HAP-1 (cell line): Measurements from ENCODE around the gene RAB6B.

Experiments used
- DNase-seq, 2 experiments: peaks; one replicate each; pipeline ENCODE4 v3.0.0-alpha.2; 2016 to 2020; ENCODE audit warnings: low spot score in 2 of 2
- H3K27me3 ChIP-seq: fragments of 250-450 bp; sonication (Bioruptor Pico); 2 replicates; pipeline ENCODE4 v1.5.1; 2020; ENCODE audit warnings: low read depth, mild to moderate bottlenecking, moderate library complexity
- H3K36me3 ChIP-seq: fragments of 250-450 bp; sonication (Bioruptor Pico); replicated peaks from 2 replicates; pipeline ENCODE4 v1.5.1; 2020; ENCODE audit warnings: mild to moderate bottlenecking
- H3K4me1 ChIP-seq: fragments of 250-450 bp; sonication (Bioruptor Pico); 2 replicates; pipeline ENCODE4 v1.5.1; 2020; ENCODE audit warnings: mild to moderate bottlenecking
- H3K4me3 ChIP-seq: fragments of 250-450 bp; sonication (Bioruptor Pico); 2 replicates; pipeline ENCODE4 v1.5.1; 2020; ENCODE audit warnings: mild to moderate bottlenecking, moderate library complexity
- H3K9me3 ChIP-seq: fragments of 250-450 bp; sonication (Bioruptor Pico); 2 replicates; pipeline ENCODE4 v1.5.1; 2020; ENCODE audit warnings: mild to moderate bottlenecking, moderate library complexity
- in situ Hi-C: fragments of 300-500 bp; cut with MboI; formaldehyde crosslinking; loops from 3 replicates; pipeline ENCODE4 v1.14.3; 2020; ENCODE audit warnings: low sequenced_read_pairs, inconsistent platforms, mixed read lengths

Gene RAB6B

GRCh38 chr3:133841196-133841595 lies 54.5 kb downstream of the RAB6B start:
- H3K4me1 ChIP-seq: no peaks in the 10 kb centered on the region
- H3K36me3 ChIP-seq: no peaks in the 10 kb centered on the region
- H3K9me3 ChIP-seq: no peaks in the 10 kb centered on the region
- no peaks in the 10 kb centered on the region for H3K27me3 ChIP-seq
- in situ Hi-C loops: no loop called here
- H3K4me3 ChIP-seq: no peak overlapping the region
- DNase-seq: no peak

GRCh38 chr3:133840767-133841166 lies 54.9 kb downstream of the RAB6B start:
- in situ Hi-C loops: no loop called here

GRCh38 chr3:133840055-133840737 lies 55.5 kb downstream of the RAB6B start:
- DNase-seq: no peak
- no peaks in the 10 kb centered on the region for H3K27me3 ChIP-seq
- H3K9me3 ChIP-seq: no peaks in the 10 kb centered on the region
- H3K4me3 ChIP-seq: no peak overlapping the region
- no peaks in the 10 kb centered on the region for H3K4me1 ChIP-seq
- no peaks in the 10 kb centered on the region for H3K36me3 ChIP-seq
- in situ Hi-C loops: no loop called here

More at GRCh38 chr3:133840767-133841166, 54.9 kb downstream of the RAB6B start:
- no peaks in the 10 kb centered on the region for H3K36me3 ChIP-seq
- no peaks in the 10 kb centered on the region for H3K27me3 ChIP-seq
- H3K9me3 ChIP-seq: no peaks in the 10 kb centered on the region
- DNase-seq: no peak
- no peak overlapping the region for H3K4me3 ChIP-seq
- H3K4me1 ChIP-seq: no peaks in the 10 kb centered on the region

- in situ Hi-C loops: no loop called here
- H3K4me1 ChIP-seq: no peaks in the 10 kb centered on the region
- no peaks in the 10 kb centered on the region for H3K27me3 ChIP-seq
- DNase-seq: no peak
- H3K4me3 ChIP-seq: no peak overlapping the region
- H3K9me3 ChIP-seq: no peaks in the 10 kb centered on the region
- H3K36me3 ChIP-seq: no peaks in the 10 kb centered on the region
These were observed 56.5 kb downstream of the RAB6B start for GRCh38 chr3:133838916-133839800.

- Histone ChIP-seq H3K36me3 (no peaks in the 10 kb centered on the region), H3K9me3 (no peaks in the 10 kb centered on the region), H3K27me3 (no peaks in the 10 kb centered on the region), H3K4me1 (no peaks in the 10 kb centered on the region), H3K4me3 (no peak overlapping the region)
- DNase-seq: no peak
- in situ Hi-C loops: no loop called here
These were observed 57.3 kb downstream of the RAB6B start for GRCh38 chr3:133838296-133838789.

GRCh38 chr3:133837487-133838295 lies 58.0 kb downstream of the RAB6B start:
- Histone ChIP-seq H3K36me3 (no peaks in the 10 kb centered on the region), H3K27me3 (no peaks in the 10 kb centered on the region), H3K9me3 (no peaks in the 10 kb centered on the region), H3K4me3 (no peak overlapping the region), H3K4me1 (no peaks in the 10 kb centered on the region)
- in situ Hi-C loops: no loop called here
- DNase-seq: no peak

GRCh38 chr3:133836497-133837158 lies 59.1 kb downstream of the RAB6B start:
- Histone ChIP-seq H3K4me1 (no peaks in the 10 kb centered on the region), H3K4me3 (no peak overlapping the region), H3K9me3 (no peaks in the 10 kb centered on the region), H3K36me3 (no peaks in the 10 kb centered on the region), H3K27me3 (no peaks in the 10 kb centered on the region)
- DNase-seq: no peak
- in situ Hi-C loops: no loop called here

- H3K4me1 ChIP-seq: no peaks in the 10 kb centered on the region
- H3K27me3 ChIP-seq: no peaks in the 10 kb centered on the region
- H3K36me3 ChIP-seq: no peaks in the 10 kb centered on the region
- H3K9me3 ChIP-seq: no peaks in the 10 kb centered on the region
- H3K4me3 ChIP-seq: no peak overlapping the region
- DNase-seq: no peak
- in situ Hi-C loops: no loop called here
These were observed 59.7 kb downstream of the RAB6B start for GRCh38 chr3:133835961-133836360.

- Histone ChIP-seq H3K27me3 (no peaks in the 10 kb centered on the region), H3K36me3 (no peaks in the 10 kb centered on the region), H3K9me3 (no peaks in the 10 kb centered on the region), H3K4me1 (no peaks in the 10 kb centered on the region), H3K4me3 (no peak overlapping the region)
- in situ Hi-C loops: no loop called here
- DNase-seq: no peak
These were observed 60.3 kb downstream of the RAB6B start for GRCh38 chr3:133835418-133835743.

GRCh38 chr3:133834621-133835417 lies 60.9 kb downstream of the RAB6B start:
- no peaks in the 10 kb centered on the region for H3K36me3 ChIP-seq
- no peaks in the 10 kb centered on the region for H3K4me1 ChIP-seq
- H3K27me3 ChIP-seq: no peaks in the 10 kb centered on the region
- in situ Hi-C loops: no loop called here
- DNase-seq: no peak
- no peak overlapping the region for H3K4me3 ChIP-seq
- no peaks in the 10 kb centered on the region for H3K9me3 ChIP-seq

GRCh38 chr3:133833880-133834620 lies 61.6 kb downstream of the RAB6B start:
- Histone ChIP-seq H3K4me3 (no peak overlapping the region), H3K27me3 (no peaks in the 10 kb centered on the region), H3K9me3 (no peaks in the 10 kb centered on the region), H3K4me1 (no peaks in the 10 kb centered on the region), H3K36me3 (no peaks in the 10 kb centered on the region)
- in situ Hi-C loops: no loop called here
- DNase-seq: no peak

- in situ Hi-C loops: no loop called here
- H3K4me3 ChIP-seq: no peak overlapping the region
- no peak for DNase-seq
- H3K27me3 ChIP-seq: no peaks in the 10 kb centered on the region
- H3K9me3 ChIP-seq: no peaks in the 10 kb centered on the region
- H3K36me3 ChIP-seq: no peaks in the 10 kb centered on the region
- H3K4me1 ChIP-seq: no peaks in the 10 kb centered on the region
These were observed 62.4 kb downstream of the RAB6B start for GRCh38 chr3:133833267-133833666.
